HG03103 (cell line): ENCODE measurements around the gene PCDHB7.
"Not testable (repeated sequence)": the region's sequence is repeated elsewhere in the genome, so short reads cannot be mapped to it uniquely, and the experiment has no call there.

ENCODE experiments used
- ATAC-seq: cut with Tn5 transposase; IDR thresholded peaks from one replicate; pipeline ENCODE4 v1.9.1; 2021; ENCODE audit warnings: low read depth; ENCODE audit not compliant: unreplicated experiment

Gene PCDHB7

DNA sequence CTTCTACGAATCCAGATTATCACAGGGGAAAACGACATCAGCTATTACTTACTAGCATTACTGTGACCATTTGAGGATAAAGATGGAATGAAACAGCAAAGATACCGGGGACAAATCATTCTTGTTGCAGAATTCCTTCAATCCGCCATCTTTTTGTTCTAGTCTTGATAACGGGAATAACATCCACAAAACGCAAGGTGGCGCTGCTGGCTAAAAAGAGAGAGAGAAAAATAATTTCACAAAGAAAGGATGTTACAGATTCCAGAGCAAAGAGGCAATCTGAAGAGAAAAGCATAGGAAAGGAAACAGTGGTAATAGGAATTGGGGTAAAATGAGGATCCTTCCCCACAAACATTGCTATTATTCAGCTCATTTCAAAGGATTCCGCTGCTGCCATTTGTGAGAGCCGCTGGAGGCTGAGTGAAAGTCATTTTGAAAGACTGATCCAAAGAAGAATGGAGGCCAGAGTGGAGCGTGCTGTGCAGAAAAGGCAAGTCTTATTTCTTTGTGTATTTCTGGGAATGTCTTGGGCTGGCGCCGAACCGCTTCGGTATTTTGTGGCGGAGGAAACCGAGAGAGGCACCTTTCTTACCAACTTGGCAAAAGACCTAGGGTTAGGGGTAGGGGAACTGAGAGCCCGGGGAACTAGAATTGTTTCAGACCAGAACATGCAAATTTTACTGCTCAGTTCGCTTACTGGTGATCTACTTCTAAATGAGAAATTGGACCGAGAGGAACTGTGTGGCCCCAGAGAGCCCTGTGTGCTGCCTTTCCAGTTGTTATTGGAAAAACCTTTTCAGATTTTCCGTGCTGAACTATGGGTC lies at the start of gene PCDHB7:
Gene PCDHB7, plus strand, starts transcription at position 264 of the 824 bp plus-strand sequence. Its CDS starts 192 bp downstream, at position 456.
- no peak for ATAC-seq

- not testable (repeated sequence) for ATAC-seq
Measured at GRCh38 chr5:141123396-141124135, 48.9 kb upstream of the PCDHB7 start.

DNA sequence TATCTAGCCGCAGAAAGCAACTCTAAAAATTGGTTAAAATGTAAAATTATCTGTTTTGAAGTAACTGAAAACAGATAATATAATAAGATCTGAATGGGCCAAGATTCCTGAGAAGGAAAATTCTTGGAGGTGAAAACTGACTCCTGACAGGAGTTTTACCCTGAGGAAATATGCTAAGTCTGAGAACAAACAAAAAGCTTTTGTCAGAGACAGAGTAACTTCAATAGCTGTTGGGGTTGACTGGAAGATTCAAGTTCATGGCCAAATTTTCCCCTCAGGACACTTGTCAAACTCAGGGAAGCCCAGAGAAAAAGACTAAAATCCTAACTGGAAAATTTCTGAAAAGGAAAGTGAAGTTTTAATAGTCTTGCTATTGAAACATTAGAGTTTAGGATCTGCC lies 45.1 kb upstream of the PCDHB7 start:
- no peak for ATAC-seq

DNA sequence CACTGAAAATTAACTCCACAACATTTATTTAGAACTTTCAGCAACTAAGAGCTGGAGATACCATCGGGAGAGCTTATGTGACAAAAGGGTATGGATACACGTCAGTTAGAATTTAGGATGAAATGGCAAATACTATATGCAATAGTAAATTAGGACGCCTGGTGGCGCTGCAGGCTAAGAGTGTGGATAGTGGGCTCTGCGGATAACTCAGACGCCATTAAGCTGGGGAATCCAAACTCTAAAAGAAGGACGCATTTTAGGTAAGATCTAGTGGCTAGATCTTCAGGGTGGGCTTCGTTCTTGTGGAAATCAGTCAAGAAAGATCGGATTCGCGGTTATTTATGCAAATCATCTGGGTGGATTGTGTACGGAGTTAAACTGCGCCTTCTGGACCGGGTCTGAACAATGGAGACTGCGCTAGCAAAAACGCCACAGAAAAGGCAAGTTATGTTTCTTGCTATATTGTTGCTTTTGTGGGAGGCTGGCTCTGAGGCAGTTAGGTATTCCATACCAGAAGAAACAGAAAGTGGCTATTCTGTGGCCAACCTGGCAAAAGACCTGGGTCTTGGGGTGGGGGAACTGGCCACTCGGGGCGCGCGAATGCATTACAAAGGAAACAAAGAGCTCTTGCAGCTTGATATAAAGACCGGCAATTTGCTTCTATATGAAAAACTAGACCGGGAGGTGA lies 37.3 kb upstream of the PCDHB7 start, which contains the start of gene PCDHB5:
Gene PCDHB5, plus strand, starts transcription at position 177 of the 688 bp plus-strand sequence. Its CDS starts 229 bp downstream, at position 406.
- ATAC-seq: no peak

DNA sequence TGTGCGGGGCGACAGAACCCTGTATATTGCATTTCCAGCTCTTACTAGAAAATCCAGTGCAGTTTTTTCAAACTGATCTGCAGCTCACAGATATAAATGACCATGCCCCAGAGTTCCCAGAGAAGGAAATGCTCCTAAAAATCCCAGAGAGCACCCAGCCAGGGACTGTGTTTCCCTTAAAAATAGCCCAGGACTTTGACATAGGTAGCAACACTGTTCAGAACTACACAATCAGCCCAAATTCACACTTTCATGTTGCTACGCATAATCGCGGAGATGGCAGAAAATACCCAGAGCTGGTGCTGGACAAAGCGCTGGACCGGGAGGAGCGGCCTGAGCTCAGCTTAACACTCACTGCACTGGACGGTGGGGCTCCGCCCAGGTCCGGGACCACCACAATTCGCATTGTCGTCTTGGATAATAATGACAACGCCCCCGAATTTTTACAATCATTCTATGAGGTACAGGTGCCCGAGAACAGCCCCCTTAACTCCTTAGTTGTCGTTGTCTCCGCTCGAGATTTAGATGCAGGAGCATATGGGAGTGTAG lies 36.7 kb upstream of the PCDHB7 start:
- ATAC-seq: no peak

GRCh38 chr5:141137346-141137745 lies 35.1 kb upstream of the PCDHB7 start:
- not testable (repeated sequence) for ATAC-seq

GRCh38 chr5:141149812-141150211 lies 22.6 kb upstream of the PCDHB7 start, which contains the start of gene PCDHB6:
Gene PCDHB6 (plus strand): TSS chr5:141150057. CDS start chr5:141150258, 201 bp downstream.
- ATAC-seq: no peak

DNA sequence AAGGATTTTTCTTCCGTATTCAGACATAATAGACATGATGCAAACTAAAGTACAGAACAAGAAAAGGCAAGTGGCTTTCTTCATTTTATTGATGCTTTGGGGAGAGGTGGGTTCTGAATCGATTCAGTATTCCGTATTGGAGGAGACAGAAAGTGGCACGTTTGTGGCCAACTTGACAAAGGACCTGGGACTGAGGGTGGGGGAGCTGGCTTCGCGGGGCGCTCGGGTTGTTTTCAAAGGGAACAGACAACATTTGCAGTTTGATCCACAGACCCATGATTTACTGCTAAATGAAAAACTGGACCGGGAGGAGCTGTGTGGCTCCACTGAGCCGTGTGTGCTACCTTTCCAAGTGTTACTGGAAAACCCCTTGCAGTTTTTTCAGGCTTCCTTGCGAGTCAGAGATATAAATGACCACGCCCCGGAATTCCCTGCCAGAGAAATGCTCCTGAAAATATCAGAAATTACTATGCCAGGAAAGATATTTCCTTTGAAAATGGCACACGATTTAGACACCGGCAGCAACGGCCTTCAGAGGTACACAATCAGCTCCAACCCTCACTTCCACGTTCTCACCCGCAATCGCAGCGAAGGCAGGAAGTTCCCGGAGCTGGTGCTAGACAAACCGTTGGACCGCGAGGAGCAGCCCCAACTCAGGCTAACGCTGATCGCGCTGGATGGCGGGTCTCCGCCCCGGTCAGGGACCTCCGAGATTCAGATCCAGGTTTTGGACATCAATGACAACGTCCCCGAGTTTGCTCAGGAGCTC lies 22.0 kb upstream of the PCDHB7 start:
- no peak for ATAC-seq

- ATAC-seq: no peak
Measured at GRCh38 chr5:141150993-141151325, 21.5 kb upstream of the PCDHB7 start.

DNA sequence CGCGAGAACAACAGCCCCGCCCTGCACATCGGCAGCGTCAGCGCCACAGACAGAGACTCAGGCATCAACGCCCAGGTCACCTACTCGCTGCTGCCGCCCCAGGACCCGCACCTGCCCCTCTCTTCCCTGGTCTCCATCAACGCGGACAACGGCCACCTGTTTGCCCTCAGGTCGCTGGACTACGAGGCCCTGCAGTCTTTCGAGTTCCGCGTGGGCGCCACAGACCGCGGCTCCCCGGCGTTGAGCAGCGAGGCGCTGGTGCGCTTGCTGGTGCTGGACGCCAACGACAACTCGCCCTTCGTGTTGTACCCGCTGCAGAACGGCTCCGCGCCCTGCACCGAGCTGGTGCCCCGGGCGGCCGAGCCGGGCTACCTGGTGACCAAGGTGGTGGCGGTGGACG lies 20.8 kb upstream of the PCDHB7 start:
- ATAC-seq: not testable (repeated sequence)

GRCh38 chr5:141152096-141152495 lies 20.3 kb upstream of the PCDHB7 start:
- not testable (repeated sequence) for ATAC-seq

GRCh38 chr5:141155540-141156374 lies 16.7 kb upstream of the PCDHB7 start:
- ATAC-seq: no peak

DNA sequence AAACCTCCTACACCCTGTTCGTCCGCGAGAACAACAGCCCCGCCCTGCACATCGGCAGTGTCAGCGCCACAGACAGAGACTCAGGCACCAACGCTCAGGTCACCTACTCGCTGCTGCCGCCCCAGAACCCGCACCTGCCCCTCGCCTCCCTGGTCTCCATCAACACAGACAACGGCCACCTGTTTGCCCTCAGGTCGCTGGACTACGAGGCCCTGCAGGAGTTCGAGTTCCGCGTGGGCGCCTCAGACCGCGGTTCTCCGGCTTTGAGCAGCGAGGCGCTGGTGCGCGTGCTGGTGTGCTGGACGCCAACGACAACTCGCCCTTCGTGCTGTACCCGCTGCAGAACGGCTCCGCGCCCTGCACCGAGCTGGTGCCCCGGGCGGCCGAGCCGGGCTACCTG lies 15.1 kb upstream of the PCDHB7 start:
- ATAC-seq: not testable (repeated sequence)

- not testable (repeated sequence) for ATAC-seq
Measured at GRCh38 chr5:141157901-141158300, 14.5 kb upstream of the PCDHB7 start.

DNA sequence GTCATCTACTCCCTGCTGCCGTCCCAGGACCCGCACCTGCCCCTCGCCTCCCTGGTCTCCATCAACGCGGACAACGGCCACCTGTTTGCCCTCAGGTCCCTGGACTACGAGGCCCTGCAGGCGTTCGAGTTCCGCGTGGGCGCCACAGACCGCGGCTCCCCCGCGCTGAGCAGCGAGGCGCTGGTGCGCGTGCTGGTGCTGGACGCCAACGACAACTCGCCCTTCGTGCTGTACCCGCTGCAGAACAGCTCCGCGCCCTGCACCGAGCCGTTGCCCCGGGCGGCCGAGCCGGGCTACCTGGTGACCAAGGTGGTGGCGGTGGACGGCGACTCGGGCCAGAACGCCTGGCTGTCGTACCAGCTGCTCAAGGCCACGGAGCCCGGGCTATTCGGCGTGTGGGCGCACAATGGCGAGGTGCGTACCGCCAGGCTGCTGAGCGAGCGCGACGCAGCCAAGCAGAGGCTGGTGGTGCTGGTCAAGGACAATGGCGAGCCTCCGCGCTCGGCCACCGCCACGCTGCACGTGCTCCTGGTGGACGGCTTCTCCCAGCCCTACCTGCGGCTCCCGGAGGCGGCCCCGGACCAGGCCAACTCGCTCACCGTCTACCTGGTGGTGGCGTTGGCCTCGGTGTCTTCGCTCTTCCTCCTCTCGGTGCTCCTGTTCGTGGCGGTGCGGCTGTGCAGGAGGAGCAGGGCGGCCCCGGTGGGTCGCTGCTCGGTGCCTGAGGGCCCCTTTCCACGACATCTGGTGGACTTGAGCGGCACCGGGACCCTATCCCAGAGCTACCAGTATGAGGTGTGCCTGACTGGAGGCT lies 2.1 kb downstream of the PCDHB7 start:
- not testable (repeated sequence) for ATAC-seq

DNA sequence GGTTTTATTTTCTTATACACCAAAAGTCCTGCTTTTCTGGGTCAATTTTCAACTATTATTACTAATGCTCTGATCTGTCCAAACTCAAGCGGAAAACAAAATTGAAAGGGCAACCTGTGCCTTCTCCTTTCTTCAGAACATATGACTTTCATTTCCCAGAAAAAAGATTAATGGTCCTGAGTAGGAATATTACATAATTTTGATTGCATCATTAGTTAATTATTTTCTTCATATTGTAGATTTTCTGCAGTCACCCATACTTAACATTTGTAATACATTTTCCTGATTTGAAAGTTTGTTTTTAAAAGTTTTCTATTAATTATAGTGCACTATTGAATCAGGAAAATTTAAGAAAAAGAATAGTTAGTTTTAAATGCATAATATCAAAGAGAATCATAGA lies 3.5 kb downstream of the PCDHB7 start:
- ATAC-seq: no peak

GRCh38 chr5:141177577-141178191 lies 5.2 kb downstream of the PCDHB7 start, which contains the start of gene PCDHB8:
Gene PCDHB8 (plus strand): TSS chr5:141177790. CDS start chr5:141178035, 245 bp downstream.
- ATAC-seq: not testable (repeated sequence)

DNA sequence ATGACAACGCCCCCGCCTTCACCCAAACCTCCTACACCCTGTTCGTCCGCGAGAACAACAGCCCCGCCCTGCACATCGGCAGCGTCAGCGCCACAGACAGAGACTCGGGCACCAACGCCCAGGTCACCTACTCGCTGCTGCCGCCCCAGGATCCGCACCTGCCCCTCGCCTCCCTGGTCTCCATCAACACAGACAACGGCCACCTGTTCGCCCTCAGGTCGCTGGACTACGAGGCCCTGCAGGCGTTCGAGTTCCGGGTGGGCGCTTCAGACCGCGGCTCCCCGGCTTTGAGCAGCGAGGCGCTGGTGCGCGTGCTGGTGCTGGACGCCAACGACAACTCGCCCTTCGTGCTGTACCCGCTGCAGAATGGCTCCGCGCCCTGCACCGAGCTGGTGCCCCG lies 6.9 kb downstream of the PCDHB7 start:
- ATAC-seq: not testable (repeated sequence)
